ENCODE data around the gene CCSER1.
"Not testable (repeated sequence)": the region's sequence is repeated elsewhere in the genome, so short reads cannot be mapped to it uniquely, and the experiment has no call there.

The CCSER1 gene

DNA sequence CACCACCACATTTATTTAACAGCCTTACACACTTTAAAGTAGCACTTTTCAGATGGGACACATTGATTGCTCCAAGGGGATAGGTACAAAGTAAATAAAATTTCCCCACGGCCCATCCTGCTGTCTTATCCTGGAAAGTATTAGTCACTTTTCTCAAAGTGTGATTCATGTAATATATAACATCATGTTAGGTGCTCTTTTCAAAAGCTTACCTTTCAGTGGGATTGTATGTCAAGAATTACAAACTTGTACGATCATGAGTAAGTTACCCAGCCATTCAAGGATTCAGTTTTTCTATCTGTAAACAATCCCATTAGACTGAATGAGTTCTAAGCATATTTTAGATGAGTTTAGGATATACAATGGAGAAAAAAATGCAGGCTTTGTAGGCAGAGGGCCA, 1300.0 kb downstream of the CCSER1 start:
- Histone ChIP-seq H3K27me3 (ENCODE audit: insufficient read depth, low read depth, severe bottlenecking) (no peaks in the 10 kb centered on the region), H3K9me3 (ENCODE audit: severe bottlenecking) (no peaks in the 10 kb centered on the region), H3K27ac (no peak overlapping the region), H3K36me3 (no peaks in the 10 kb centered on the region), H3K4me3 (ENCODE audit: low read depth, low read length) (no peak overlapping the region)
- no peak for DNase-seq
- TF ChIP-seq, protein P1, sequence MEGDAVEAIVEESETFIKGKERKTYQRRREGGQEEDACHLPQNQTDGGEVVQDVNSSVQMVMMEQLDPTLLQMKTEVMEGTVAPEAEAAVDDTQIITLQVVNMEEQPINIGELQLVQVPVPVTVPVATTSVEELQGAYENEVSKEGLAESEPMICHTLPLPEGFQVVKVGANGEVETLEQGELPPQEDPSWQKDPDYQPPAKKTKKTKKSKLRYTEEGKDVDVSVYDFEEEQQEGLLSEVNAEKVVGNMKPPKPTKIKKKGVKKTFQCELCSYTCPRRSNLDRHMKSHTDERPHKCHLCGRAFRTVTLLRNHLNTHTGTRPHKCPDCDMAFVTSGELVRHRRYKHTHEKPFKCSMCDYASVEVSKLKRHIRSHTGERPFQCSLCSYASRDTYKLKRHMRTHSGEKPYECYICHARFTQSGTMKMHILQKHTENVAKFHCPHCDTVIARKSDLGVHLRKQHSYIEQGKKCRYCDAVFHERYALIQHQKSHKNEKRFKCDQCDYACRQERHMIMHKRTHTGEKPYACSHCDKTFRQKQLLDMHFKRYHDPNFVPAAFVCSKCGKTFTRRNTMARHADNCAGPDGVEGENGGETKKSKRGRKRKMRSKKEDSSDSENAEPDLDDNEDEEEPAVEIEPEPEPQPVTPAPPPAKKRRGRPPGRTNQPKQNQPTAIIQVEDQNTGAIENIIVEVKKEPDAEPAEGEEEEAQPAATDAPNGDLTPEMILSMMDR (IDR thresholded peaks at IDR 0.05; ENCODE audit: low read depth, low read length), result no peak

DNA sequence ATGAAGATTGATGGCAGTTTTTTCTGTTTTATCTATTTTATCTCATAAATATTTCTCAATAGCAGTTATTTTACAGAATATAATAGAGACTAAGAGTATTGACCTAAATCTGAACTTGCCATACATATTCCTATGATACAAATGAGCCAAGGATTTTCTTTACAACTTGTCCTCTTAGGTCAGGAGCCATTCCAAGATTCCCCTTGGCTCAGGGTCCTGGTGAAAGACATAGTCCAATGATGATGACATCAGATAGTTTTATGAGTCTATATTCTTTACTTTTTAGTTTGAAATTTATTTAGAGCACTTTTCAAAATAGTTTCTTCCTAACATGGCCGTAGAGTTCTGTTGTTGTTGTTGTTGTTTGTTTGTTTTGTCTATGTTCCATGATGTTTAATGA, 1307.4 kb downstream of the CCSER1 start:
- Histone ChIP-seq H3K4me3 (ENCODE audit: low read depth, low read length) (no peak overlapping the region), H3K27me3 (ENCODE audit: insufficient read depth, low read depth, severe bottlenecking) (no peaks in the 10 kb centered on the region), H3K36me3 (no peaks in the 10 kb centered on the region), H3K9me3 (ENCODE audit: severe bottlenecking) (no peaks in the 10 kb centered on the region), H3K27ac (no peak overlapping the region)
- no peak for DNase-seq
- TF ChIP-seq, protein P1 (IDR thresholded peaks at IDR 0.05; ENCODE audit: low read depth, low read length), result no peak

DNA sequence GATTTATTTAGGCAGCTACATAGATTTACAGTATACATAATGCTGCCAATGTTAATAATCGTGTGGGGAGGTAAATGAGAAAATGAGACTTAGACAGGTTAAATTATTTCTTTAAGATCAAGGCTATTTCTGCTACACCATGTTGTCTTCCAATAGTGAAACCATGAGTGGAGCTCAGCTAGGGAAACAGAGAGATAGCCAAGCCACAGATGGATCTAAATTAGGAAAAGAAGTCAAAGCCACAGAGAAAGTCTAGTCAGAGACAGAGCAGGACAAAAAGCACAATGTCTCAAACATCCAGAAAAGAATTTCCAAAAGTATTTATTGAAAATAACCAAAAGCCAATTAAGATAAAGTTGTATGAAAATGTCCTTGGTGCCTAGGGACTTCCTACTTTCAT, 1309.4 kb downstream of the CCSER1 start:
- no peak for DNase-seq
- Histone ChIP-seq H3K36me3 (no peaks in the 10 kb centered on the region), H3K4me3 (ENCODE audit: low read depth, low read length) (no peak overlapping the region), H3K27me3 (ENCODE audit: insufficient read depth, low read depth, severe bottlenecking) (no peaks in the 10 kb centered on the region), H3K27ac (no peak overlapping the region), H3K9me3 (ENCODE audit: severe bottlenecking) (no peaks in the 10 kb centered on the region)
- TF ChIP-seq, protein P1 (IDR thresholded peaks at IDR 0.05; ENCODE audit: low read depth, low read length), result no peak

DNA sequence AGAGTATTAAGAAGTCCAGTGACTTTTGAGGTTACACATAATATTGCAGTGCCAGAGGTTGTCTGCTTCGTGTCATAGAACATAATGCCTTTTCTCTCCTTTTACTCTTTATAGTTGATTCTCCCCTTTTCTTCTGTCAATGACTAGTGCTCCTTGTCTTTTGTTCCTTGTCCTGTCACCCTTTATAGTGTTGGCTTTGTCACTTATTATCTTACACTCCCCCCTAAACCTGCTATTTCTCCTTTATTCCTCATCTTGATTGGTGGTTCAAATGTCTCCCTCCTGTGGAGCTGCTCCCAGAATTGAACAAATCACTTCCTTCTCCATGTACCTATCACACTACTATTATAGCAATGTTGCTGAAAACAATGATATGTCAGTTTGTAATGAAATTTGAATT, 1320.0 kb downstream of the CCSER1 start:
- TF ChIP-seq, protein P1 (IDR thresholded peaks at IDR 0.05; ENCODE audit: low read depth, low read length), result no peak
- no peak overlapping the region for H3K27ac ChIP-seq
- H3K4me3 ChIP-seq (ENCODE audit: low read depth, low read length), result no peak overlapping the region
- H3K27me3 ChIP-seq (ENCODE audit: insufficient read depth, low read depth, severe bottlenecking), result no peaks in the 10 kb centered on the region
- H3K9me3 ChIP-seq (ENCODE audit: severe bottlenecking), result no peaks in the 10 kb centered on the region
- no peak for DNase-seq
- H3K36me3 ChIP-seq, result no peaks in the 10 kb centered on the region

DNA sequence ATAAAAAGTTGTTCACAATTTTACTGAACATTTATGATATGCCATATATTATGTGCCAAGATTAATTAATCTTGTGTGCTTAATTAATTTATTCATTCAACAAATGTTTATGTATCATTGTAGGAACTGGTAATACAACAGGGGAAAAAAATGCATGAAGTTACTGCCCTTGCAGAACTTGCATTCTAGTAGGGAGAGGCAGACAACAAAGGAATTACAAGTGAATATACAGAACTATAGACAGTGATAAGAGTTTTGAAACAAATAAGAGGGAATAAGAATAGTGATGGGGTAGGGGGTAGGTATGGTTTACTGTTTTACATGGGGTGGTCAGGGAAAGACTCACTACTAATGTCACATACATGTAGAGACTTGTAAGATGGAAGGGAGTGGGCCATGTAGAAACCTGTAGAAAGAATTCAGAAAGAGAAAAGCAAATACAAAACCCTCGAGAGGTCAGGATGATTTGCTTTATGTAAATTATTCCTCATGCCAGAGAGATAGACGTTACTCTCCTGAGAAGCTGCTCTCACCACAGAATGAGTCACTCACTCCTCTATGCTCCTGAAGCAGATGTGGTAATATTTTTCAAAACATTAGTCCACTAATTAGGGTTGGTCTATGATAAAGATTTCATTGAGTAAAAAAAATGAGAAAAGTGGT, 1321.6 kb downstream of the CCSER1 start:
- no peak for DNase-seq
- H3K9me3 ChIP-seq (ENCODE audit: severe bottlenecking), result no peaks in the 10 kb centered on the region
- H3K27ac ChIP-seq, result no peak overlapping the region
- no peaks in the 10 kb centered on the region for H3K27me3 ChIP-seq (ENCODE audit: insufficient read depth, low read depth, severe bottlenecking)
- no peak overlapping the region for H3K4me3 ChIP-seq (ENCODE audit: low read depth, low read length)
- TF ChIP-seq, protein P1 (IDR thresholded peaks at IDR 0.05; ENCODE audit: low read depth, low read length), result no peak
- no peaks in the 10 kb centered on the region for H3K36me3 ChIP-seq

DNA sequence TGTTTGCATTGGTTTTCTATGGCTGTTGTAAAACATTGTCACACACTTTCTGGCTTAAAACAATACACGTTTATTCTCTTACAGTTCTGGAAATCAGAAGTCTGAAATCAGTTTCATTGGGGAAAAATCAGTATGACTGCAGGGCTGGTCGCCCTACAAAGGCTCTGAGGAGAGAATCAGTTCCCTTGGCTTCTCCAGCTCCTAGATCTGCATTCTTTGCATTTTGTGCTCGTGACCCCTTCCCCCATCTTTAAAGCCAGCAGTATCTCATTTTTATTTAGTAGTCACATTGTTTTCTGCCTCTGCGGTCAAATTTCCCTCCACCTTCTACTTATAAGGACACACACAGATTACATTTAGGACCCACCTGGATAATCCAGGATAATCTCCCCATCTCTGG, 1326.9 kb downstream of the CCSER1 start:
- no peak for DNase-seq

DNA sequence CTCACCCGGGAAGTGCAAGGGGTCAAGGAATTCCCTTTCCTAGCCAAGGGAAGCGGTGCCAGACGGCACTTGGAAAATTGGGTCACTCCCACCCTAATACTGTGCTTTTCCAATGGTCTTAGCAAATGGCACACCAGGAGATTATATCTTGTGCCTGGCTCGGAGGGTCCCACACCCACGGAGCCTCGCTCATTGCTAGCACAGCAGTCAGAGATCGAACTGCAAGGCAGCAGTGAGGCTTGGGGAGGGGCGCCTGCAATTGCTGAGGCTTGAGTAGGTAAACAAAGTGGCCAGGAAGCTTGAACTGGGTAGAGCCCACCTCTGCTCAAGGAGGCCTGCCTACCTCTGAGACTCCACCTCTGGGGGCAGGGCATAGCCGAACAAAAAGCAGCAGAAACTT, 1335.4 kb downstream of the CCSER1 start:
- not testable (repeated sequence) for H3K9me3 ChIP-seq (ENCODE audit: severe bottlenecking); H3K27ac ChIP-seq; H3K4me3 ChIP-seq (ENCODE audit: low read depth, low read length); H3K27me3 ChIP-seq (ENCODE audit: insufficient read depth, low read depth, severe bottlenecking); DNase-seq; H3K36me3 ChIP-seq

More for the DNA sequence above, 1326.9 kb downstream of the CCSER1 start:
- Histone ChIP-seq H3K27me3 (ENCODE audit: insufficient read depth, low read depth, severe bottlenecking) (no peaks in the 10 kb centered on the region), H3K9me3 (ENCODE audit: severe bottlenecking) (no peaks in the 10 kb centered on the region), H3K27ac (no peak overlapping the region), H3K4me3 (ENCODE audit: low read depth, low read length) (no peak overlapping the region), H3K36me3 (no peaks in the 10 kb centered on the region)
- TF ChIP-seq, protein P1 (IDR thresholded peaks at IDR 0.05; ENCODE audit: low read depth, low read length), result no peak

Measured in WERI-Rb-1 (cell line).